D721Med (cell line): Measurements from ENCODE around the gene KRT33A.
"Not testable (repeated sequence)": the region's sequence is repeated elsewhere in the genome, so short reads cannot be mapped to it uniquely, and the experiment has no call there.

Source experiments
- DNase-seq: peaks from one replicate; pipeline ENCODE4 v3.0.0; 2011; ENCODE audit warnings: low spot score; ENCODE audit not compliant: insufficient read length
- FAIRE-seq: peaks from 2 replicates; lab custom pipeline; 2011; peaks lifted over from hg19 to GRCh38; lab: Jason Lieb, UNC
- CTCF ChIP-seq: IDR thresholded peaks from 2 replicates; pipeline ENCODE4 v1.5.1; 2012; ENCODE audit warnings: mild to moderate bottlenecking, control low read depth; ENCODE audit not compliant: insufficient read depth; ENCODE audit errors: missing control alignments

Gene KRT33A

GRCh38 chr17:41392278-41392677, 41.6 kb upstream of the KRT33A start:
- no peak for DNase-seq
- FAIRE-seq, result no peak
- TF ChIP-seq CTCF, result no peak

GRCh38 chr17:41391535-41391934, 40.9 kb upstream of the KRT33A start:
- FAIRE-seq, result no peak
- TF ChIP-seq CTCF, result no peak
- no peak for DNase-seq

GRCh38 chr17:41390411-41390938, 39.8 kb upstream of the KRT33A start:
- no peak for FAIRE-seq
- TF ChIP-seq CTCF, result no peak
- no peak for DNase-seq

GRCh38 chr17:41387670-41388069, 37.0 kb upstream of the KRT33A start:
- TF ChIP-seq CTCF, result no peak
- DNase-seq, result no peak
- no peak for FAIRE-seq

GRCh38 chr17:41386227-41386626, 35.6 kb upstream of the KRT33A start:
- FAIRE-seq, result no peak
- no peak for TF ChIP-seq CTCF
- DNase-seq, result no peak

- no peak for DNase-seq
- TF ChIP-seq CTCF, result no peak
Measured at GRCh38 chr17:41383690-41384089, 33.1 kb upstream of the KRT33A start.

GRCh38 chr17:41382394-41382793, 31.8 kb upstream of the KRT33A start:
- FAIRE-seq, result no peak
- DNase-seq, result no peak
- TF ChIP-seq CTCF, result no peak

More at GRCh38 chr17:41383690-41384089, 33.1 kb upstream of the KRT33A start:
- no peak for FAIRE-seq

GRCh38 chr17:41381943-41382342, 31.3 kb upstream of the KRT33A start, which contains the start of gene KRT34:
Gene KRT34, minus strand, starts transcription at chr17:41382306. Its CDS starts 60 bp downstream, at chr17:41382246.
- FAIRE-seq, DNase-seq: not testable (repeated sequence)

GRCh38 chr17:41380091-41380490, 29.5 kb upstream of the KRT33A start:
- not testable (repeated sequence) for FAIRE-seq, DNase-seq
